Stromal cell of bone marrow (primary cell): ENCODE measurements around the gene C1orf74.
"Not testable (repeated sequence)": the region's sequence is repeated elsewhere in the genome, so short reads cannot be mapped to it uniquely, and the experiment has no call there.

Source experiments
- DNase-seq: peaks from one replicate; pipeline ENCODE4 v3.0.0-alpha.2; 2012; ENCODE audit warnings: low read depth

C1orf74 gene

DNA sequence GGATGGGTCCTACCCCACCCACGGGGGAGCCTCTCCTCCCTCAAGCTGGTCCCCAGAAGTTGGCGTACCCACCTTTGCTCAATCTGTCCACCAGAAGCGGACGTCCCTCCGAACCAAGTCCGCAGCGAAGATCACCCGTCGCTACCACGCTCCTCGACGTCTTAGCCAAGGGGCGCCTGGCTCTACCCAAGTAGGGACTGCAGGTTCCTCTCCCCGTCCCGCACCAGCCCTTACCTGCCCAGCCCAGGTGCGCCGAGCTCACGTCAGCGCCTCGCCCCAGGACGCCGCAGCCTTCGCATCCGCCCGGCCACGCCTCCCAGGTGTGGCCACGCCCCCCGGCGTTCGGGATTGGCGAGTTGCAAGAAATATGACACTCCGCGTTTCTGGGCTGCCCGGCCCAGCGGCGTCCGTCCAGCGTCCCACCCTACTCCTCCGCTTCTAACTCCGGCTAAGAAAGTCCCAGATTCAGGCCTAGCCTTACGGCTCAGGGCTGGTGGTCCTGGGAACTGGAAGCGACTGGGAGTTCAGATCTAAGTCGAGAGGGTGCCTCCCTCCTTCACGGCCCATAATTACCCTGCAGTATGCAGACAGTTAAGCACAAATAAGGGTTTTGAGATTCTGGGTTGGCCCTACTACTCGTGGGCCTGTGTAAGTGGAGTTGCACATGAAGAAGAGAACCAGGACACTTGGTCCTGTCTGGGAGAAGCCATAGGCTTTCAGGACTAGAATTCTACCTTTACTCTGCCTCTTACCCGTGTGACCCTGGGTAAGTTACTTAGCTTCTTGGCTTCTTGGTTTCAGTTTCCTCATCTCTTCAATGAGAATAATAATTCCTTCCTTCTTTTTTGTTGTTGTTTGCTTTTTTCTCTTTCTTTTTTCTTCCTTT is 21.8 kb upstream of the C1orf74 start, which contains the start of gene IRF6:
Gene IRF6, minus strand, starts transcription at position 268 of the 886 bp plus-strand sequence. CDS start 4,729 bp downstream, outside the sequence.
- DNase-seq = peak; percentile 25

DNA sequence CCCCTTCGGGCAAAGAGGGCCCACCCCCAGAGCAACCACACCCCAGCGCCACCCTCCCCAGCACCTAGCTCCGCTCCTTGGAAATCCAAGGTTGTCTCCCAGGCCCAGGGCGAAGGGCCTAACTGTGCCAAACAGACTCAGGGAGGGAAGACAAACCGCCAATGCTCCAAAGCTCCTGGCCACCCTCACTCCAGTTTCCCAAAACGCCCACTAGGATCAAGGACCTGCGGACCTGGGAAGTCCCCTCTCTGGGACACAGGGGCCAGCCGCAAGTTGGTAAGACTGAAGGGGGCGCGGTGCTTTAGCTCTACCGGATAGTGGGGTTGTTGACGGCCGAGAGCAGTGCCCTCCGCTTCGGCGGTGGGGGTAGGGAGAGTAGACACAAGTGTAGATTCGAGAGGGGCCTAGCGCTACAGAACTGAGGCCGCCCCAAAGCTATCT is 21.0 kb upstream of the C1orf74 start:
- no peak for DNase-seq

DNA sequence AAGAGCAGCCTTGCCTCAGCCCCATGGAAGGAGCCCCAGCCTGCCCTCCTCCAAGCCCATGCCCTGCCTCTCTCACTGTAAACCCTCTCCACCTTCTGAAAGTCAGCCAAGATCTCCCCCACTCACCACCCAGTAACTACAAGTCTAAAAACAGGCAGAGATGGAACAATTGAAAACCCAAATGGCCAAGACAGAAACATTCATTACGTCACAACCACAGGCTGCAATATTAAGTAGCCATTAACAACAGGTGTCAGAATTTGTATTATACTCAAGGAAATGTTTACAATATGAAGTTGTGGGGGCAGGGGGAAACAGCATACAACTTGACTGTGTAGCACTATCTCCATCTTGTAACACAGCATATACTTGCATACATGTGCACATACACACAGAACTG is 19.2 kb upstream of the C1orf74 start:
- no peak for DNase-seq

DNA sequence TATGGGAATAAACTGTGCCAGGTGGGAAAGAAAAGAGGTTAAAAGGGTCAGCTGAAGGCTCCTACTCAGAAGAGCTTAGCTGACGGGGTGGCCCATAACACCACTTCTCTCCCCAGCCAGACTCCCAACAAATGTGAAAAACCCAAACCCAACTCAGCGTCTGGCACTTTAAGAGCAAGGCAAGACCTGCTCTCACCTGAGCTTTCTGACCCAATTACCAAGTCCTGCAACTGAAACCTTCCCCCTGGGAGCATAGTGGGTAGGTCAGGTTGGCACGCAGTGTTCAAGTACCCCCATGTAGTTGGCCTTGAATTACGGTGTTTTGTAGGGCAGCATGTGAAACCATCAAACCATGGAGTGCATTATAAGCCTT is 18.4 kb upstream of the C1orf74 start:
- DNase-seq = no peak

DNA sequence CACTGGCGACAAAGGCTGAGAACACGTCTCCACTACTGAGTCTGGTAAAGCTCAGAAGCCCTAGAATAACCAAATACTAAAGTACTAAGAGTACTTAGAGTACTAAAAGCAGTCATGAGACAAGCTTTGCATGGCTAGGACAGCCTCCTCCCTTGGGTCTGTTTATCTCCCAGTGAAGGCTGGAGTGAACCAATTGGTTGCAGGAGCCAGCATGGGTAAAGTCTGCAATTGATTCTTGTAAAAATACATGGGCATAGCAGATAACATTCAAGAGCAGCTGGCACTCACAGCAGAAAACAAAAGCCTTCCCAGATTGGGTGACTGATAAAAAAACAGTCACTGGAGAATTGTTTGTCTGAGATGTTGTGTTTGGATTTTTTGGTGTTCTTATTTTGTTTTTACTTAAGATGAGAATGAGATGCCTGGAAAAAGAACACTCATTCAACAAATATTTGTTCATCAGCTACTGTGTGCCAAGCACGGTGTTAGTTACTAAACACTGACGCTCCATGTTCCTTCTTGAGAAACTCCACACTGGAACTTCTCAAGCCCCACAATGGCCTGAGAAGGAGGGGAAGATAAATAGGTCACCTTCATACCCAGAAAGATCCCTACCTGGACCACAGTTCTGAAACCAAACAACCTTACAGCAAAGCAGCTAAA is 17.9 kb upstream of the C1orf74 start:
- DNase-seq = no peak

DNA sequence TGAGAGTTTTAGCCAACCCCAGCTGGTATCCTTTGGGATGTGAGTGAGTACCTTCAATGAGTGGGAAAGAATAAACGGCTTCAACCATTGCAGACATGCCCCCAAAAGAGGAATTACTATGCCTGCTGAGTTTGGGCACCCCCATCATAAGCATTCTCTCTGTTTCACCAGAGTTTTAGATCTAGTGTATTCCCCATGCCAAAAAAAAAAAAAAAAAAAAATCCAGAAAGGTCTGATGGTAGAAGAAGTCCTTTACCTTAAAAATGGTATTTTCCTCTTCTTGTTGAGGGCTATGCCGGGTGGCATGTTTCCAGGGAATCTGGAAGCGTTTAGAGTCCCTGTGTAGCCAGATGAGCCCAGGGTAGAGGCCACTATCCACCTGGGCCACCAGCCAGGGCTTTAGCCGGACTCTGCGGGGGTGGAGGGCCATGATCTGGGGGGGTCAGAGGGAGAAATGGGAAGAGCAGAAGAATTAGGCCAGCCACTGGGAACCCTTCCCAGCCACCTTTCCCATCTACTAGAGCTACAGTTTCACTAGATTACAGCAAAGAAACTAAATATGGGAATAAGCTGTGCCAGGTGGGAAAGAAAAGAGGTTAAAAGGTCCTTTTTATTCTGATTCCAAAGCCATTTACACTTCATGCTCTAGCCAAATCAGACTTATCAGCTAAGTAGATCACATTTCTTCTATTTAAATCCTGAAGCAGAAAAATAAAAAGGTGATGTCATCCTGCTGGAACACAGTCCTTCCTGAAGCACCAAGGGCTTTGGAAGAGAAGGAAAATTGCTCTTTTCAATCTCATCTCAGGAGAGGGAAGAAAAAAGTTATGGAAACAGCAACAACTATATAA is 16.9 kb upstream of the C1orf74 start:
- no peak for DNase-seq

DNA sequence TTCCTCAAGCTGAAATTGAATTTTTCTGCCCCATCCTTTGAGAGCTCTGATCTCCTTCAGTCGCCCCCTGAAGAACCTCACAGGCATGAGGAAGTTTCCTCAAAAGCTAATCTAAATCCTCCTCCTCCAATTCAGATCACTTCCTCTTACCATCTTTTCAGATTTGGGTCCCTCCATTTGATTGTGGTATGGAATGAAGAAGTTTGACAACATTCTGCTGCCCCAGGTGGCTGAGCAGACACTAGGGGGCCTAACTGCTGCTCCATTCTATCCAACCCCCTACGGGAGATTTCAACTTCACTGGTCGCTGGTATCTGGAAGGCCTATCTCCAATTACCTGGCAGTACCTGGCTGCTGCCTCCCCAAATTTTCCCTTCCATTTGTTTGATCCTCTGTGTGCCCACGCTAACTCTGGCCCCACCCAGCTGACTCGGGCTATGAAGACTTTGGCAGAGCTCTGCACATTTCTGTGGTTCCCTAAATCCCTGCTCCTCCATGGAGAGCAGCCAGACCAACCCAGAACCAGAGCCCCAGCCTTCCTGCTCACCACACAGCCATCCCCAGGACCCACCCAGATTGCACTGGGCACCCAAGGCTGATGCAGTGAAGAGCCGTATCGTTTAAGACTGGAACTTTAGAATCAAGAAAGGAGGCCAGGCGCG is 13.8 kb upstream of the C1orf74 start:
- DNase-seq = peak; percentile 56

DNA sequence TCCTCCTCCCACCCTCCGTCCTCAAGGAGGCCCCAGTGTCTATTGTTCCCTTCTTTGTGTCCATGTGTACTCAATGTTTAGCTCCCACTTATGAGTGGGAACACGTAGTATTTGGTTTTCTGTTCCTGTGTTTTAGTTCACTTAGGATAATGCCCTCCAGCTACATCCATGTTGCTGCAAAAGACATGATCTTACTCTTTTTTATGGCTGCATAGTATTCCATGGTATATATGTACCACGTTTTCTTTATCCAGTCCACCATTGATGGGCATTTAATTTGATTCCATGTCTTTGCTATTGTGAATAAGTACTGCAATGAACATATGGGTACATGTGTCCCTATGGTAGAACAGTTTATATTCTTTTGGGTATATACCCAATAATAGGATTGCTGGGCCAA is 9.4 kb upstream of the C1orf74 start:
- not testable (repeated sequence) for DNase-seq

DNA sequence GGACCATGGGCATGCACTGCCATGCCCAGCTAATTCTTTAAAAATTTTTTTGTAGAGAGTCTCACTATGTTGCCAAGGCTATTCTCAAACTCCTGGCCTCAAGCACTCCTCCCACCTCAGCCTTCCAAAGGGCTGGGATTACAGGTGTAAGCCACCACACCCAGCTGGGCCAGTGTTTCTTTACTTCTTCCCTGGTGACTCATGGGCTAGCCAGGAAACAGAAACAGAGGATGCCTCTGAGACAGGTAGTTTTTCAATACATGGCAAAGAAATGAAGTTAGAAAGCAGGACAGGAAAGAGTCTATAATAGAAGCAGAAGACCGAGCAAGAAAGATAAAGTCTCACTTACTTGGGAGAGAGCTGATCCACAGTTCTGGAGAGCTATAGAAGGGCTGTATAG is 7.6 kb upstream of the C1orf74 start:
- DNase-seq = no peak

DNA sequence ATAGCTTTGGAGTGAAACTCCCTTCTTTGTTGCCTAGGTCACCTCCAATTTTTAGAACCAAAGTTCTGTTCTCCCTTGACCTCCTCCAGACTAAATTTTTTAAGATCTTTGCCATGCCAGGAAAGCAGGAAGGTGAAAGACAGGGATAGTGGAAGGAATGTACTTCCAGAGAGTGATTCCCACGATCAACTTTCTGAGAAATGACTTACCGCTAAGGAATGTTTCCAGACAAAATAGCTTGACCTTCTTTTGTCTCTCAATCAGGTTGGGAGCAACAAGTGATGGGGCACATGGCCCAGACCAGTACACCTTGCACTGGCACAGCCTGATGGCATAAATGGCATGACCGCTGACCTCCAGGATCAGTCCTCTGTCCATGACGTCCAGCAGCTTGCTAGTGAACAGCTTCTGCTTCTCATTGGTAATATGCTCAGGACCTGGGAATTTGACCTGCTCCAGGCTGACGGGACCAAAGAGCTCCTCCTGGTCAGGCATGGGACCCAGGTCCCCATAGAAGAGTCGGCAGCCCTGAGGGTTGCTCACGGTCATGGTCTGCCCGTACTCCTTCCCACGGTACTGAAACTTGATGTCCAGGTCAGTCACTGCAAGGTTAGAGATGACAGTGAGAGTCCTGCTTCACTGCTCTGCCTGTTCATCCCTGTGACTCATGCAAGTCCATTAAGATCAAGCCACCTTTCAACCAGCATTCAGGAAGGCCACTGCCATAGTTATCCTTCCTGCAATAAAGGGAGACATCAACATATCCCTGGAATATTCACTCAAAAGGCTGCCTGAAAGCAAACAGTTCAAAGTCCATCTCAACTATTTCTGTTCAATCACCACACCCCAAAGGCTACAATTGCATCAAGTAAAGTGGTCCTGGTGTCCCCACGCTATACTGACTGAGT is 6.2 kb upstream of the C1orf74 start:
- DNase-seq = no peak

DNA sequence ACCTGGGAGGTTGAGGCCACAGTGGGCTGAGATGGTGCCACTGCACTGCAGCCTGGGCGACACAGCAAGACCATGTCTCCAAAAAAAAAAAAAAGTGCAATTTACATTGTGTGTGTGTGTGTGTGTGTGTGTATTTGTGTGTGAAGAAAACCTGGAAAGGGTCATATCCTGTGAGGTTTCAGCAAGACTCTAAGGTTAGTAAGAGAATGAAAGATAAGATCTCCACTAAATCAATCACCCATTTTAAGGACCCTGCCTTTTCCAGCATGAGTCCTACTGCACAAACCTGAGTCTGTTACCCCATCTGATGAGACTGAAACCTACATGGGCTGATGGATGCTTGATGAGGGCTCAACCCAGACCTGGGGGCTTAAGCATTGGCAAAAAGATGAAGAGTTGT is 4.9 kb upstream of the C1orf74 start:
- no peak for DNase-seq

DNA sequence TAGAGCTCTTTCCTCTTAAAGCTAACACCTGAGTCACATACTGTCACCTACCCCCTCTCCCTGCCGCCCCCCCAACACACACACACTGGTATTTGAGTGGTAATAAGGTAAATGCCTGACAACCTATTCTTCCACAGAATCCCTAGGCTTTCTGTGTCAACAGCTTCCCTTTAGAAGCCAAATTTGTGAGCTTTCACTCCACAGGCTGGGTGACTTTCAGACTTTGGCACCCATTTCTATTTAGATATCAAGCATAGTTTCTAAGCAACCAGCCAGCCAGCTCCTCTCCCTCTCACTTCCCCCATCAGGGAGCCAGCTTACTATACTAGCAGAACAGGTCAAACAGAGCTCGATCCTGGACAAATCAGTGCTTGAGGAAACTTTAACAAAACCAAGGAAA is 3.2 kb upstream of the C1orf74 start:
- peak; percentile 25 for DNase-seq

DNA sequence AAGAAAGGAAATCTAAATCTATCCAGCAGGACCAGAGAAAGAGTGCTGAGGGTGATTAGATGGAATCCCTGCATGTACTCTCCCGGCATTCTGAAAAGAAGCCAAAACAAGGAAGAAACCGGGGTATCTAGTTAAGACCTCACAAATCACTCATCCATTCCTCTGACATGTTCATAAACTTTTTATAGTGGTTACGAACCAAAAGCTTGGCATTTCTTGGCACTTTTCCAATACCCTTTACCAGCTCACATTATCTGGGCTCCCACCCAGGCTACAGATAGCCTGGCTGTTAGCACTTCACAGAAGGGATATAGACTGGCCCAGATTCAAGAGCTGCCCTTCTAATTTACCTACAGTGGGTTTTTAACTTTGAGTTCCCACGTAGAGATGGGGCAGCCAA is 1.8 kb upstream of the C1orf74 start:
- DNase-seq = no peak

DNA sequence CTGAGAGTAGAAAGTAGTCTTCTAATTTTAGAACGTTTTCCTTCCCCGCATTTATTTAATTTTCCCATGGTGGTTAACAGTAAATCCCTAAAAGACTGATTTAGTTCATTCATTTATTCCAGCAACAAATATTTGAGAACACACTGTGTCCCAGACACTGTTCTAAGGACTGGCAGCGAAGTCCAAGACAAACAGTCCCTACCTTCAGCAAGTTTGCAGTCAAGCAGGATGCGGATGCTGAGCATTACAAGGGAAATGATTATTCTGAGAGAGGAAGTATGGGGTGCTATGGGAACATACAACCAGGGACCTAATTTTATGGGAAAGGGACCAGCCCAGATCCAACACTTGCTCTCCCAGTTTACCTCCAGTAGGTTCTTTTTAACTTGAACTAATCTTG is 1.2 kb upstream of the C1orf74 start:
- no peak for DNase-seq

DNA sequence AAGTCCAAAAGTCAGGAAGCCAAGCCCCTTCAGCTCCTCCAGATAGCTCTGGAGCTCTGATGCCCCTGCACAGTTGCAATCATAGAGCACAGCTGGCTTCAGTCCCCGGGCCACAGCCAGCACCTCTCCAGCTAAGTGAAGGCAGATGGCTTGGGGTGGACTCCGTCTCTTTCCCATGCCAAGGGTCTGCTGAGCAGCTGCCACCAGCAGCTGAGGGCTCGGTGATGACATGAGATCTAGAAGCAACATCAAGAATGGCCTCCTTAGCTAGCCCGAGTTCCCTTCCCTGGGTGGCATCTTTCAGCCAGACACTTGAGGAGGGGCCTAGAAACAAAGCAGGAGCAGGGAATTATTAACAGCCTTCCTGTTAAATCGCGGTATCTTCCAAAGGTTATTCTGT is 973 bp downstream of the C1orf74 start:
- DNase-seq = no peak

DNA sequence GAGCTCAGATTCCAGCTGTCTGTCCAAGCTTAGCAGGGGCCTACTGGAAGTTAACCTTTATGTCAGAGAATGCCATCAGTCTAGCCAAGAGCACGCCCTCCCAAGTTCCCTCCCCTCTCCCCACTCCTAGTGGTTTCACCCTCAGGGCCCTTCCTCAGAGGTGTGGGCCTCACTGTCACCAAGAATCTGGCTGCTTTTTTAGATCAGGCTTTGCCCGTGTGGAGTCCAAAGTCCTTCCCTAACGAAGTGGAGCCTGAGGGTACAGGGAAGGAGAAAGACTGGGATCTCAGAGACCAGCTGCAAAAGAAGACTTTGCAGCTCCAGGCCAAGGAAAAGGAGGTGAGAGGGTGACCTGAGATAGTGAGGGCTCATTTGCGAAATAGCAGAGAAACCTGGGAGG is 4.1 kb downstream of the C1orf74 start:
- no peak for DNase-seq

DNA sequence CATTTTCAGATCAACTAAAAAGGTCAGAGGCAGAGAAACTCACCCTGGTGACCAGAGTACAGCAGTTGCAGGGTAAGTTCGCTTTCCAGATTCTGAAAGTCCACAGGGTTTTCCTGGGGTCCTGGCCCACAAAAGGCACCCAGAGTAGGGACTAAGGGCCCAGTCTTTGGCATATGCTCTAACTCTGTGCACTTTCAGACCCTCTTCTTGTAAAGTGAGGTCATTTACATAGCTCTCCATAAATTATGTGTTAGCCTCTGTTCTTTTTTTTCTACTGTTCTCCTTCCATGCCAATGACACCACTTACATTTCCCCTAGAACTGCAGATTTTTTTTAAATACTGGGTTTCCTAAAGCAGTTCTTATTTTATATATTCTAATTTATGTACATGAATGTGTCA is 6.3 kb downstream of the C1orf74 start:
- no peak for DNase-seq

DNA sequence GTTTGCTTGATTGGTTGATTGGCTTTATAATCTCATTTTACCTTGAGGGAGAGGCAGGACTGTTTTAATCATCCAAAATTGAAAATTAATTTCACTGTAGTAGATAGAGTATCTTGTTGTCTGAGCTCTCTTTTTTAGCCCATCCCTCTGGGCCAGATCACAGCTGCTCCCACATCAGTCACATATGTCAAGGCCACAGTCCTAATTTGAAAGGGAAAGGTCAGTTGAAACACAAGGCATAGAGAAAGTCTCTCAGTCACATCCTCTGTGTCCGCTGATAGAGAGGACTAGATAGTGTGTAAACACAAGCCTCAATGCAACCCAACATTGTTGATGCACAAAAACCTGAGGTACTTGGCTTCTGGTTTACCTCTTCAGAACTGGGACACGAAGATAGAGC is 6.8 kb downstream of the C1orf74 start:
- no peak for DNase-seq

DNA sequence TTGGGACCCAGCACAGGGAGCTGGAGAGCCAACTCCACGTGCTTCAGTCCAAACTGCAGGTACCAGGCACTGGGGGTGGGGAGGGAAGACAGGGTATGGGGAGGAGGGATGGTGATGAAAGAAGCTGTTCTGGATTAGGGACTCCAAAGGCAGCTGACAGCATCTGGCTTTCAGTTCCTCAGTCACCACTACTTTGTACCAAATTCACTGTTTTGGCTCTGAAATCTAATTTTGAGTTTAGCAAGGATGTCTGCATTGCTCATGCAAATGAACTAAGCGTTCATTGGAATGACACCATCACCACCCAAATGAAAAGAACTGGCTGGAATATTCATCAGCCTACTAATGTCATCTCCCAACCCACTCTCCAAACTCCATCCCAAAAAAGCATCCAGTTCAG is 8.7 kb downstream of the C1orf74 start:
- DNase-seq = no peak

DNA sequence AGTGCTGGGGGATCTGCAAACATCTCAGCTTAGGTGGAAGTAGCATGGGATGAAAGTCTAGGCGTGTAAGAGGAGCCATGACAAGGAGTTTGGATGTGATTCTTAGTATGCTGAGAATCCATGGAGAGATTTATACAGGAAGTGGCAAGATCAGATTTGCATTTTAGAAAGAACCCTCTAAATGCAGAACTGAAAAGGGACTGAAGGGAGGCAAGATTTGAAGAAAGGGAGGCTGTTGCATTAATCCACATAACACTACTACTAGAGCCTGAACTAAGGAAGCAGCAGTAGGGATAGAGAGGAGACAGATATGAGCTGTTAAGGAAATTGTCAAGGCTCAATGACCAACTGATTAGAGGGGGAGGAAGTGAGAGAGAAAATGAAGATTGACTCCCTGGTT is 9.8 kb downstream of the C1orf74 start:
- DNase-seq = no peak

DNA sequence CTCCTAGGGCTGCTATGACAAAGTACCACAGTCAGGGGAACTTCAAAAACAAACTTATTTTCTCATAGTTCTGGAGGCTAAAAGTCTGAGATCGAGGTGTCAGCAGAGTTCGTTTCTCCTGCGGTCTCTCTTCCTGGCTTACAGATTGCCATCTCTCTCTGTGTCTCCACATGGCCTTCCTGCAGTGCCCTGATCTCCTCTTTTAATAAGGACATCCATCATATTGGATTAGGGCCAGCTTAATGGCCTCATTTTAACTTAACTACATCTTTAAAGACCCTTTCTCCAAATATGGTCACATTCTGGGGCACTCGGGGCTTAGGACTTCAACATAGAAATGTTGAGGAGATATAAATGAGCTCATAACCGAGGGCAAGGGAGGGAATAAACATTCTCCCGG is 12.2 kb downstream of the C1orf74 start:
- no peak for DNase-seq
